HG03108 (cell line): ENCODE data around the gene COPZ2.
A peak's percentile ranks its signal among the peaks of the same experiment; 100 is the strongest.
"Not testable (repeated sequence)": the region's sequence is repeated elsewhere in the genome, so short reads cannot be mapped to it uniquely, and the experiment has no call there.

Source experiments
- ATAC-seq: cut with Tn5 transposase; IDR thresholded peaks from one replicate; pipeline ENCODE4 v1.9.1; 2021; ENCODE audit warnings: moderate library complexity; ENCODE audit not compliant: unreplicated experiment

The COPZ2 gene

DNA sequence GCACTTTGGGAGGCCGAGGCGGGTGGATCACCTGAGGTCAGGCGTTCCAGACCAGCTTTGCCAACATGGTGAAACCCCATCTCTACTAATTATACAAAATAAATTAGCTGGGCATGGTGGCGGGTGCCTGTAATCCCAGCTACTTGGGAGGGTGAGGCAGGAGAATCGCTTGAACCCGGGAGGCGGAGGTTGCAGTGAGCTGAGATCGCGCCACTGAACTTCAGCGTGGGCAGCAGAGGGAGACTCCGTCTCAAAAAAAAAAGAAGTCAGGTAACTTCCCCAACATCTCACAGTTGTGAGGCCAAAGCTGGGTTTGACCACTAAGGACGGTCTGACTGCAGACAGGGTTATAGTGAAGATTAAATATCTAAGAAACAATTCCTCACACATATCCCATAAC, 2.9 kb downstream of the COPZ2 start:
- not testable (repeated sequence) for ATAC-seq

DNA sequence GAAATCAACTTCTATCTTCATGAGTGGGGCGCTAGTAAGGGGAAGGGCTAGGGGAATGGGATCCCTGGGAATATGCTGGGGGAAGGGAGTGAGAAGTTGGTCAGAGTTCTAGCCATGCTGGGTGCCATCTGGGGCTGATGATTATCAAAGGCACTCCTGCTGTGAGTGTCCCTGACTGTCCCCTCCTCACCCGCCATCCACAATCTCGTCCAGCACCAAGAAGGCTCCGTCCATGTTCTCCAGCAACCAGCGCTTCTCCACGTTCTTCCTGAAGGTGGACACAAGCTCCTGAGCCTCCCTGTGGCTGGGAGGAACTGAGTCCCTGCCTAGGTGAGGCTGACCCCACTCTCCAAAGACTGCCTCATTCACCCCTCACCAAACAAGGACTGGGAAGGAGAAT, 5.6 kb downstream of the COPZ2 start:
- no peak for ATAC-seq

GRCh38 chr17:48030531-48030930, 7.1 kb downstream of the COPZ2 start:
- no peak for ATAC-seq

GRCh38 chr17:48028736-48029135, 8.9 kb downstream of the COPZ2 start:
- no peak for ATAC-seq

- ATAC-seq, result no peak
Observed at GRCh38 chr17:48027322-48027981, 10.1 kb downstream of the COPZ2 start.

- no peak for ATAC-seq
Observed at GRCh38 chr17:48026502-48027321, 10.9 kb downstream of the COPZ2 start.

GRCh38 chr17:48025904-48026501, 11.6 kb downstream of the COPZ2 start:
- no peak for ATAC-seq

- ATAC-seq, result peak; percentile 64
Observed at GRCh38 chr17:48025040-48025903, 12.3 kb downstream of the COPZ2 start.

DNA sequence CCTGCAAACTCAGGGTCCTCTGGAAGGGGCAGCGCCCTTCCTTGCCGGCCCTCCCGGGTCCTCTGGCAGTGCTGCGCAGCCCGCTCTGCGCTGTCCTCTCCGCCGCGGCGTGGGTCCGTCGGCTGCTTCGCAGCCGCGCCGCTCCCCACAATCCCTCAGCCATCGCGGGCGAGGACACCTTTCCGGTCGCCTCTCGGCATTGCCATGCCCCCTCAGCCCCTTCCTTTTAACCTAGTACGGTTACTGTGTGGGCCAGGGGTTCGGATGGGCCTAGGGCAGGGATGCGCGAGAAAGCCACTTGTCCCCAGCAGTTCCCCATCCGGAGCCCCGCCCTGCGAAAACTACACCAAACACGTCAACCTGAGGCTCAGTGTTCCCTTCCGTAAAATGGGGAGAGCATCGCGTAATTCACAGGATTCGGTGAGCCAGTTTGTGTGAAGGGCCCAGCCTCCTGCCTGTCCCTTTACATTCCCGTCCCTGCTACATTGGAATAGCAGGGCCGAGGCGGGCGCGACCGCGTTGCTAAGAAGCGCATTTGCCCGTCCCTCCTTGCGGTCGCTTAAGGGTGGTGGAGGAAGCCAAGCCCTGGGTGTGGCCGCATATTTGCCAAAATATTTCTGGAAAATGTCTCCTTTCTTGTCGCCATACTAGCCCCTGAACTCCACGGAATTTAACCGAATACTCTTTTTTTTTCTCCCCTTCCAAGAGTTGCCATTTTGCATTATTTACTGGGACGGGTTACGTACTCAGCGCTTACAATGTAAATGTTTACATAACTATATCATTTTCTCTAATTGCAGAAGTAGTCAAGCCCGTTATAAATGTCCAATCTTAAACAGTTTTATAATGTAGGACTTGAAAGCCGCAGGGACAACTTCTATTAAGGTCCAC, 13.2 kb downstream of the COPZ2 start:
- no peak for ATAC-seq

- no peak for ATAC-seq
Observed at GRCh38 chr17:48023400-48024148, 14.0 kb downstream of the COPZ2 start.

DNA sequence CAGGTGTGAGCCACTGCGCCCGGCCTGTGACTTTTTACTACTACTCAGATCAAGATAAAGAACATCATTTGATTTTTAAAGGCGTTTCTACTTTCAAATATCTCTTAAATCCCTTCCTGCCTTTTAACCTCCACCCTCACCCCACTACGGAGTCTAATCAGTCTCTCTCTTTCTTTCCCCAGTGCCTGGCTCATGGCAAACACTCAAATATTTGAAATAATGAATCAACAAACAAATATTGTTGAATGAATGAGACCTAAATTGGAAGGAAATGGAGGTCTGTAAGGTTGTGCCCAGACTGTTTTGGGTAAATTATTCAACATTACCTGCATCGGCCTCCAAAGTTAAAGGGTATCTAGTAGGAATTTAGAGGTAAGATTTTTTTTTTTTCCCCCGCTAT, 14.7 kb downstream of the COPZ2 start:
- no peak for ATAC-seq

DNA sequence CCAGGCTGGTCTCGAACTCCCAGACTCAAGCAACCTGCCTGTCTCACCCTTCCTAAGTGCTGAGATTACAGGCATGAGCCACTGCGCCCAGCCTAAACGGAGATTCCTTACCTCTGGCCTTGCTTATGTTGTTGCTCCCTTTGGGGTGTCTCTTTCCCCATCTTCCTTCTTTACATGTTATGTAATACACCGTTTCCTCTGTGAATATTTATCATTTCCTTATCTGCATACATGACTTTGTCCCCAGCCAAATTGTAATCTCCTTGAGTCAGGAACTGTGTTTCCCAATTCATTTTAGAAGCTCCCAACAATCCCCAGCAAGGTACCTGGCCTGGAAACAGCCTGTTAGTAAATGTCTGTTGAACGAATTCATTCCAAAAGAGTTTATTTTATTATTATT, 15.7 kb downstream of the COPZ2 start:
- no peak for ATAC-seq

- ATAC-seq, result not testable (repeated sequence)
Observed at GRCh38 chr17:48017817-48018158, 19.8 kb downstream of the COPZ2 start.

- no peak for ATAC-seq
Observed at GRCh38 chr17:48016112-48016511, 21.5 kb downstream of the COPZ2 start.

DNA sequence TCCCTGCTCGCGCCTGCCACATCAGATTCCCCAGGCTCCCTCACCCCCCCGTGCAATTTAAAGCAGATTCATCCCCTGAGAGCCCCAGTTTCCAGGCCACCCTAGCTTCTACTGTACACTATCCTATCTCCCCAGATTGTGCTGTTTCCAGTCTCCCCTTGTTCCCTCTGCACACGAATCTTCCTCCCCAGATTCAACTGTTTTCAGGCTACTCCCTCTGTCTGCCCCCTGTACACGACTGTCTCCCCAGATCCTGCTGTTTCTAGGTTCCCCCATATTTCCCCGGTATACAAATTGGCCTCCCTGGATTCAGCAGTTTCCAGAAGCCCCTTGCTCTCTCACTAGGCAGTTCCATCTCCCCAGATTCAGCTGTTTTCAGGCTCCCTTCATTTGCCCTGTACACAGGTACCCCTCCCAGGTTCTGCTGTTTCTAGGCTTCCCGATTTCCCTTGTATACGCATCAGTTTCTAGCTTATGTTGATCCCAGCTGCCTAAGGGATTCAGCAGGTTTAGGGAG, 22.9 kb downstream of the COPZ2 start:
- ATAC-seq, result no peak

GRCh38 chr17:48013876-48014594, 23.6 kb downstream of the COPZ2 start:
- no peak for ATAC-seq

DNA sequence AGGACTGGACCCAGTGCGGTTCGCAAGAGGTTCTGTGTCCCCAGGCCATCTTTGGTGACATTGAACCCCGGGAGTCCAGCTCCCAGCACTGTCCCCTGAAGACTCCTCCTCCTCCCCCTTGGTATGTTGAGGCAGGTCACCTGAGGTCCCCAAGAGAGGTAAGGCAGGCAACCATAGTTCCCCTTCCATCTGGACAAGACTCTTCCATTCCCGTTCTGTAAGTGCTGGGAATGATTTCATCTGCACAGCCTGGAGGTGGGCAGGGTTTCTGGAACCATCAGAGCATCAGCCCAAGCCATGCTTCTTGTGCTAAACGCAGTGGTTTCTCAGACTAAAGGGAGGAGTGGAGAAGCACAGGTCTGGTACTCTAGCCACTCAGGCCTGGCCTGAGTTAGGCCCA, 24.9 kb downstream of the COPZ2 start:
- no peak for ATAC-seq

DNA sequence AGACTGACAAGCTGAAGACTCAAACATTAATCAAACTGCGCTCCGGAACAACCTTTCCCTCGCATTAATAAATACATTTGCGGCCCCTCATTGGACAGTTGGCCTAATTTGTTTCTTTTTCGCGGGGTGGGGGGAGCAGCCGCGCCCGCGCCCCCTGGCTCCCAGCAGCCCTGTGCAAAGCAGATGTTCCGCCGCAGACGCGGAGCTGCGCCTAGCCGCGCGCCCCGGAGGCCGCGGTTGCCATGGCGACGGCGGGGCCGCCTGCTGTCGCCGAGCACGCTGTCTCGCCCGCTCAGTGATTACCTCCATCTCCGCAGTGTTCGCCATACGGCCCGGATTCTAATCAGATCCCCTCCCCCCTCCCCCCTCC, 25.5 kb downstream of the COPZ2 start:
- ATAC-seq, result no peak
